AG09319 (cell line): Measurements from ENCODE around the gene IL1RAPL1.

ENCODE experiments used
- DNase-seq: peaks from one replicate; pipeline ENCODE4 v3.0.0-alpha.2; 2010; ENCODE audit warnings: low read depth; ENCODE audit errors: extremely low read depth
- CTCF ChIP-seq: IDR thresholded peaks from 2 replicates; pipeline ENCODE4 v1.5.1; 2011; ENCODE audit warnings: low read depth, mild to moderate bottlenecking, inconsistent platforms, low read length, moderate library complexity

The IL1RAPL1 gene

DNA sequence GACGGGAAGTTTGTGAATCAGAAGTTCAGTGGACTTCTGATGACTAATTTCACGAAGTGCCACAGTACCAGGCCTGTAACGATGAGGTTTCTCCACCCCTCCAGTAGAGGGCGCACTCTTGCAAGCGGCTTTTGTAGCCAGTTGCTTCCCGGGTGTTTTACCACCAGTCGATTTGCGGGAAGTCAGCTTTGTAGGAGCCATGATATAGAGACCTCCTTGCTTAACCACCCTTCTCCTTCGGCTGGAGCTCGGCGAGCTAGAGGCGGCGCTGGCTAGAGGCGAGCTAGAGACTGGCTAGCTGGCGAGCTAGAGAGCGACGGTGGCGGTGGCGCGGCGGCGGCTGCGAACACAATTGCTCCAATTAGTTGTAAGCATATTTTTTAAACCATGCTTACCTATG is 72.0 kb downstream of the IL1RAPL1 start:
- no peak for DNase-seq
- peak; percentile 4 for TF ChIP-seq CTCF

DNA sequence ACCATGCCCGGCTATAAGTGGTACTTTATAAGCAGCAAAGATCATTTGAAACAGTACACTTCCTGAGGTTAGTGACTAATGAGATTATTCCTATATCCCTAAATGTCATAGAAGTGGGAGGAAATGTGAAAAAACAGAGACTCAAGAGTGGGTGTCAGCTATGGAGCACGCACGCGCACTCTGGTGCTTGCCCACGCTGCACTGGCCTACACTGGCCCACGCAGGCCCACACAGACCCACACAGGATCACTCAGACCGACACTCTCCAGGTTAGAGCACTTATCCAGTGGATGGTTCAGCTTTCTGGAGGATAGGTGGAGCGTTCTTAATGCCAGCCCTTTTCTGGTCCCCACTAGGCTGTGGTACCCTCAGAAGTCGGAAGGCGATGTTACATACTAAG is 78.5 kb downstream of the IL1RAPL1 start:
- DNase-seq: no peak
- TF ChIP-seq CTCF: no peak

DNA sequence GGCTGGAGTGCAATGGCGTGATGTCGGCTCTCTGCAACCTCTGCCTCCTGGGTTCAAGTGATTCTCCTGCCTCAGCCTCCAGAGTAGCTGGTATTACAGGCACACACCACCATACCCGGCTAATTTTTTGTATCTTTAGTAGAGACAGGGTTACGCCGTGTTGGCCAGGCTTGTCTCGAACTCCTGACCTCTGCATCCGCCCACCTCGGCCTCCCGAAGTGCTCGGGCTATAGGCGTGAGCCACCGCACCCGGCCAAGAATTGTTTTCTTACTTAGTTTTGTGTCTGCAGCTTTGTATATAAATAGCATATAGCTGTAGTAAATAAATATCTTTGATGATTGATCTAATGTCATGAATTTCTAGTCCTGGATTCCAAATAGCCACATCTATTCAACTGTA is 81.1 kb downstream of the IL1RAPL1 start:
- no peak for TF ChIP-seq CTCF
- no peak for DNase-seq

- no peak for TF ChIP-seq CTCF
- DNase-seq: no peak
Observed at GRCh38 chrX:28668957-28669356, 81.7 kb downstream of the IL1RAPL1 start.

DNA sequence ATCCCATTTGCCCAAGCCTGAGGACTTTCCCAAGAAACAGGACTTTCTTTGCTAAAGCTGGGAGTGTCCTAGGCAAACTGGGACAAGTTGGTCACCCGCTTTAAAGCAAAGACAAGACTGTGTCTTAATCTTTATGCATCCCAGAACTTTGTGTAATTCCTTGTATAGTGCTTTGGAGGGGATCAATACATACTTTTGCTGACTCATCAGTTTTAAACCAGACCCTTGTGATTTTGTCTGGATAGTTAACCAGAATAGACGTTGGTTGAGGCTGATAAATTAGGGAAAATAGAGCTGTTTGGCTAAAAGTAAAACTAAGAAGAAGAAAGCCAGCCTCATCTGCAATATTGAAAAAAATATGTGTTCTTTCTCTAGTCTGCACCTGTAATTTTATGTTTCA is 82.8 kb downstream of the IL1RAPL1 start:
- DNase-seq: no peak
- no peak for TF ChIP-seq CTCF

DNA sequence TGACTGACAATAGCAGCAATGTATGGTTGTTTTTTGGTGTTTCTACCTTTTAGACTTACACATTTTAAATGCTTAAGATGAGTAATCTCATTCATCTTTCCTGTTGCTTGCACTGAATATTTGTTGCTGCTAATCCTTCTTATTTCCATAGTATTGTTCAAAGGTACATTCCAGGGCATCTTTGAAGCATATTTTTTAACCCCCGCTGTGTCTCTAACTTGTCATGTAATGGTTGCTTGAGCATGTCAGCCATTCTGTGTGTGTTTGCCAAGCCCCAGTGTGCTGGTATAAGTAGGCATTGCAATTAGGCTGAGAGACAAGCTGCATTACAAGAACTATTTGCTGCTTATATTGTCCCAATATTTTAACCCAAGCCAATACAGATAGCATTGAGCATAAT is 87.9 kb downstream of the IL1RAPL1 start:
- no peak for DNase-seq
- TF ChIP-seq CTCF: no peak

GRCh38 chrX:28693101-28693500 is 105.9 kb downstream of the IL1RAPL1 start:
- no peak for TF ChIP-seq CTCF
- no peak for DNase-seq

DNA sequence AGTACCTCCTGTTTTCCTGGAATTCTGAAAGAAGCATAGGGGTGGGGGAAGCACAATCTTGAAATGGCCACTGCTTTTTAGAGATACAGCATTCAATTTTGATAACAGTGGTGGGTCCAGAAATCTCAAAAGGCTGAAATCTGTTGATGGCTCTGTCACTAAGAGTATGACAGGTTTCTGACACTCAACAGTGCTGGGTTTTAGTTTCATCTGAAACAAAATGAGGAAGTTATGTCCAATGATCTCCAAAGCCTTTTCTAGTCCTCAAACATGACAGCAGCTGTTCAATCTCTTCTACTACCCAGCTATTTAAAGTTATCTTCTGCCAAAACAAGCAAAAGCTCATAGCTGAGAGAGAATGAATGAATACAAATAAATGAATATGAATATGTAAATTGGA is 110.5 kb downstream of the IL1RAPL1 start:
- TF ChIP-seq CTCF: no peak
- DNase-seq: no peak
